RWPE1 (cell line): Measurements from ENCODE around the gene TRIM15.

ENCODE experiments used
- CTCF ChIA-PET: fragments of 350-600 bp; sonication (Branson Sonifier 250); formaldehyde crosslinking; extraction: SDS; loops from one replicate; lab custom pipeline; 2021; lab: Yijun Ruan, JAX
- POLR2A ChIA-PET: fragments of 400-600 bp; formaldehyde crosslinking; extraction: SDS; loops from one replicate; lab custom pipeline; 2020; ENCODE audit warnings: antibody characterized with exemption; ENCODE audit not compliant: low non-redundant PET; lab: Yijun Ruan, JAX
- DNase-seq: peaks from one replicate; pipeline ENCODE4 v3.0.0; 2012; ENCODE audit warnings: low spot score
- H3K27ac ChIP-seq: fragments of 450-650 bp; 2 replicates; pipeline ENCODE4 v1.5.1; 2017
- CTCF ChIP-seq: fragments of 450-650 bp; conservative IDR thresholded peaks from 2 replicates; pipeline ENCODE4 v1.5.1; 2017; ENCODE audit warnings: low read depth, mild to moderate bottlenecking

TRIM15 gene

GRCh38 chr6:30184417-30185031, 21.2 kb downstream of the TRIM15 start:
- CTCF ChIA-PET: interaction anchor here (0.6 to 0.8 kb wide), 3 partner anchors 42 to 1549 kb away, joined by 3 to 4 read pairs (median 3); no protein-coding TSS in a partner anchor
- TF ChIP-seq CTCF: no peak
- POLR2A ChIA-PET: no interaction called here
- no peak overlapping the region for H3K27ac ChIP-seq
- no peak for DNase-seq

- no peak overlapping the region for H3K27ac ChIP-seq
- TF ChIP-seq CTCF: no peak
- POLR2A ChIA-PET: no interaction called here
- CTCF ChIA-PET: no interaction called here
- DNase-seq: no peak
These were observed 22.6 kb downstream of the TRIM15 start for GRCh38 chr6:30185846-30186484.

- ChIA-PET POLR2A (no interaction called here), CTCF (interaction anchor here (0.6 kb wide), 1 partner anchor 225 kb away, joined by 3 read pairs; no protein-coding TSS in a partner anchor)
- H3K27ac ChIP-seq: no peak overlapping the region
- TF ChIP-seq CTCF: no peak
- DNase-seq: no peak
These were observed 25.2 kb downstream of the TRIM15 start for GRCh38 chr6:30188541-30188940.

GRCh38 chr6:30192076-30192475, 28.7 kb downstream of the TRIM15 start:
- H3K27ac ChIP-seq: 0 out of 2 replicates have a peak overlapping the region, but pooled peaks have one; percentile 12
- POLR2A ChIA-PET: no interaction called here
- DNase-seq: no peak
- CTCF ChIA-PET: no interaction called here
- TF ChIP-seq CTCF: no peak

- H3K27ac ChIP-seq: peak overlapping the region; percentile 27
- no peak for DNase-seq
- no peak for TF ChIP-seq CTCF
- ChIA-PET POLR2A (no interaction called here), CTCF (interaction anchor here (0.6 kb wide), 1 partner anchor 19 kb away, joined by 3 read pairs; no protein-coding TSS in a partner anchor)
These were observed 31.7 kb downstream of the TRIM15 start for GRCh38 chr6:30194797-30195690.

GRCh38 chr6:30195951-30196350, 32.6 kb downstream of the TRIM15 start:
- TF ChIP-seq CTCF: no peak

More at GRCh38 chr6:30195951-30196350, 32.6 kb downstream of the TRIM15 start:
- ChIA-PET POLR2A (no interaction called here), CTCF (no interaction called here)
- H3K27ac ChIP-seq: 0 out of 2 replicates have a peak overlapping the region, but pooled peaks have one; percentile 27
- no peak for DNase-seq
